Adrenal gland (tissue), 12 donors: ENCODE measurements around the gene EYA4. TPM values are rescaled to one million over a fixed set of nuclear protein-coding genes. Genes with fewer than 3 reads are reported as not detected.

Experiments
- DNase-seq, 7 donors: peaks; one replicate each; pipeline ENCODE4 v3.0.0-alpha.2; 2019 to 2020
- H3K27ac ChIP-seq, 5 donors: fragments of 200-600 bp; sonication (generic) in 4 of 5; 1 replicate in 3 of 5; 2 replicates in 2 of 5; pipeline versions ENCODE4 v1.5.1 to v1.8.0; 2016 to 2020; ENCODE audit warnings: mild to moderate bottlenecking in 1 of 5
- H3K27me3 ChIP-seq: fragments of 200-600 bp; 2 replicates; pipeline ENCODE4 v1.8.0; 2021
- H3K36me3 ChIP-seq, 2 donors: fragments of 200-600 bp; replicated peaks in 1 of 2; 1 replicate in 1 of 2; 2 replicates in 1 of 2; pipeline versions ENCODE4 v1.5.1 to v1.8.0; 2018 to 2022
- H3K4me1 ChIP-seq, 2 donors: fragments of 200-600 bp; replicated peaks in 1 of 2; 1 replicate in 1 of 2; 2 replicates in 1 of 2; pipeline versions ENCODE4 v1.5.1 to v1.8.0; 2018 to 2021
- H3K4me3 ChIP-seq, 4 donors: fragments of 200-600 bp; sonication (generic) in 3 of 4; one replicate each; pipeline ENCODE4 v1.5.1; 2016 to 2018
- H3K9me3 ChIP-seq, 3 donors: fragments of 200-600 bp; sonication (generic) in 1 of 3; replicated peaks in 1 of 3; 1 replicate in 2 of 3; 2 replicates in 1 of 3; pipeline versions ENCODE4 v1.5.1 to v1.8.0; 2016 to 2021
- CTCF ChIP-seq, 6 experiments: fragments of 450-650 bp in 4 of 6; fragments of 200-600 bp in 2 of 6; sonication (generic) in 1 of 6; IDR thresholded peaks; 1 replicate in 5 of 6; 2 replicates in 1 of 6; pipeline versions ENCODE4 v1.5.1 to v1.8.0; 2016 to 2021; ENCODE audit warnings: antibody characterized with exemption in 6 of 6, mild to moderate bottlenecking in 2 of 6, moderate library complexity in 1 of 6
- POLR2A ChIP-seq, 2 donors: fragments of 450-650 bp; IDR thresholded peaks; one replicate each; pipeline ENCODE4 v1.6.1; 2017; ENCODE audit warnings: antibody characterized with exemption in 2 of 2, mild to moderate bottlenecking in 2 of 2, moderate library complexity in 1 of 2
- WGBS, 4 donors: extraction: QIAGEN DNeasy Blood & Tissue Kit in 2 of 4; methylation state at CpG; one replicate each; pipeline versions ENCODE4 v1.1.5 to v1.1.7; 2013 to 2017; 5-methylcytosine and 5-hydroxymethylcytosine counted together
- intact Hi-C, 2 donors: fragments of 100-400 bp; cut with DNase I; formaldehyde crosslinking; loops; one replicate each; pipeline versions ENCODE4 v1.14.1 to v1.15.0; 2022 to 2023
- polyA plus RNA-seq, 3 donors: library from polyadenylated mRNA; stranded (reverse); fragments of 200-250 nt in 2 of 3; fragments of 350-450 nt in 1 of 3; fragmentation: Illumina TruSeq in 1 of 3; extraction: RNeasy Lipid Tissue Mini Kit (QIAGEN cat#74804) in 1 of 3; gene quantifications; one replicate each; pipeline ENCODE4 v1.2.3, GENCODE V29; 2013 to 2014
- total RNA-seq, 9 donors: library from RNA; depleted of rRNA in 4 of 9; stranded (reverse); fragments of >200 nt in 4 of 9; fragments of 120-200 nt in 1 of 9; fragmentation: NEBNext Ultra II Directional in 1 of 9; extraction: Animal tissue kit (Norgen Biotek cat#: 25700) in 1 of 9; gene quantifications; one replicate each; pipeline versions ENCODE4 v1.1.0 to v1.2.4, GENCODE V29; 2013 to 2023
- donor health status: healthy with polysubstance abuse.
- donor health status: Bipolar disorder and iron deficiency.
- donor health status: DM: yes; HTN: yes; CAD: no.
- donor health status: DM: no; HTN: no; CAD: no.
- donor health status: DM: no; HTN: no; CAD: no.
- donor health status: DM: yes; HTN: yes; CAD: no.

EYA4 gene
- total and polyA plus RNA-seq, 12 donors: 0.17 to 6.3 (median 1.6) TPM

GRCh38 chr6:133430530-133430929 is 189.4 kb downstream of the EYA4 start:
- Histone ChIP-seq H3K27ac (no peak overlapping the region), H3K9me3 (no peaks in the 10 kb centered on the region), H3K4me3 (no peak overlapping the region), H3K36me3 (no peaks in the 10 kb centered on the region), H3K27me3 (no peaks in the 10 kb centered on the region), H3K4me1 (no peaks in the 10 kb centered on the region)
- intact Hi-C loops: no loop called here
- DNase-seq: no peak
- TF ChIP-seq POLR2A (IDR thresholded peaks at IDR 0.05) (no peak), CTCF (IDR thresholded peaks at IDR 0.05) (no peak)

GRCh38 chr6:133431031-133431430 is 189.9 kb downstream of the EYA4 start:
- Histone ChIP-seq H3K36me3 (no peaks in the 10 kb centered on the region), H3K4me3 (no peak overlapping the region), H3K27me3 (no peaks in the 10 kb centered on the region), H3K4me1 (no peaks in the 10 kb centered on the region), H3K9me3 (no peaks in the 10 kb centered on the region), H3K27ac (no peak overlapping the region)
- DNase-seq: no peak
- TF ChIP-seq POLR2A (IDR thresholded peaks at IDR 0.05) (no peak), CTCF (IDR thresholded peaks at IDR 0.05) (no peak)
- intact Hi-C loops: no loop called here

- Histone ChIP-seq H3K36me3 (no peaks in the 10 kb centered on the region), H3K9me3 (no peaks in the 10 kb centered on the region), H3K27me3 (no peaks in the 10 kb centered on the region), H3K27ac (no peak overlapping the region), H3K4me1 (no peaks in the 10 kb centered on the region), H3K4me3 (no peak overlapping the region)
- WGBS, 4 donors: 61 to 67% (median 64%) methylated on average over 9 of the region's 9 CpGs
- intact Hi-C loops: no loop called here
- TF ChIP-seq CTCF (IDR thresholded peaks at IDR 0.05) (no peak), POLR2A (IDR thresholded peaks at IDR 0.05) (no peak)
- no peak for DNase-seq
Measured at GRCh38 chr6:133432021-133432989, 191.1 kb downstream of the EYA4 start.

- no peaks in the 10 kb centered on the region for H3K27me3 ChIP-seq
- no peaks in the 10 kb centered on the region for H3K36me3 ChIP-seq
- intact Hi-C loops: no loop called here
- H3K4me1 ChIP-seq: no peaks in the 10 kb centered on the region
- H3K27ac ChIP-seq: no peak overlapping the region
- DNase-seq: peak in 5 of 7 donors; percentile 3 to 54 (median 22)
- no peaks in the 10 kb centered on the region for H3K9me3 ChIP-seq
- 63 to 71% (median 68%) methylated on average over 7 of the region's 7 CpGs for WGBS, 4 donors
- no peak overlapping the region for H3K4me3 ChIP-seq
- no peak for TF ChIP-seq POLR2A (IDR thresholded peaks at IDR 0.05)
- no peak for TF ChIP-seq CTCF (IDR thresholded peaks at IDR 0.05)
Measured at GRCh38 chr6:133435065-133435728, 194.0 kb downstream of the EYA4 start.
